ENCODE data around the gene C8G. TPM values are rescaled to one million over a fixed set of nuclear protein-coding genes. Genes with fewer than 3 reads are reported as not detected.

C8G gene
- total and polyA plus RNA-seq, 2 experiments from 2014 or later, result 4.4 to 10.8 TPM

DNA sequence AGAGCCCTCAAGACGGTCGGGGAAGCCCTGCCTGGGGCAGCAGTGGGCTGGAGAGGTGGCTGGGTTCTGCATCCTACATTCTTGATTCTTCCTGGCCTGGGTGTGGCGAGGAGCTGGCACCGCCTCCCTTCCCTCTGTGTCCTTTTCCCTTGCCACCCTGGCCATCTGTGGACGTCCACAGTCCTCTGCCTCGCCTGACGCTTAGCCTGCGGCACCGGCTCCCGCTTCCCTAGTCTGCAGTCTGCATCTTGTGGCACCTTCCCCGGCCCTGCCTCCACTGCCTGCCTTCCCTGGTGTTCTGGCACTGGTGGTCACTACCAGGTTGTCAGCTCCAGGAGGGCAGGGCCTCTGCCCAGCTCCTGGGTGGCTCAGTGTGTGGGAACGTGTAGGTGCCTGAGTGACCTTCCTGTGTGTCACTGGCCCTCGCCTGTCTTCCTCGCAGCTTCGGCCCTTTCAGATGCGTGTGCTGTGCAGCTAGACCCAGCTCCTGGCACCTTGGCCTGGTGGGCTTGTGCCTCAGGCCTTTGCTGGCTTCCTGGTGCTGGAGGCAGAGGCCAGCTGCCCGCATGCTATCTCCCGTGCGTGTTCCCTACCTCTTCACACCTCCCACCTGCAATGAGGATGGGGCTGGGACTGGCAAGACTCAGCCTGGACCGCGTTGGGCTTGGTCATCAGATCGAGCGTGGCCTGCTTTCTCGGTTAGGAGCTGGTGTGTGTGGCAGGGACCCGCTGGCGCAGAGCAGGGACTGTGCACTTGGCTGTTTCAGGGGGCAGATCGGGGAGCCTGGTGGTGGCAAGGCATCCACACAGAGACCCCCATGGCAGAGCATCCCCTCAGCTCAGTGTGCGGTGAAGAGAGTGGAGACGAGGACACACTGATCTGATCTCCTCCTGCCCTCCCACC, 37.8 kb upstream of the C8G start:
- Histone ChIP-seq H3K9me3 (ENCODE audit: low read depth) (no peaks in the 10 kb centered on the region), H3K27me3 (no peaks in the 10 kb centered on the region), H3K4me3 (no peak overlapping the region), H3K27ac (no peak overlapping the region), H3K36me3 (peaks cover 7% of the 10 kb centered on the region), H3K4me1 (ENCODE audit: low read depth) (no peaks in the 10 kb centered on the region)
- no peak for DNase-seq (ENCODE audit: low read depth in 1 of 2, low spot score in 1 of 2)
- TF ChIP-seq, protein P1, sequence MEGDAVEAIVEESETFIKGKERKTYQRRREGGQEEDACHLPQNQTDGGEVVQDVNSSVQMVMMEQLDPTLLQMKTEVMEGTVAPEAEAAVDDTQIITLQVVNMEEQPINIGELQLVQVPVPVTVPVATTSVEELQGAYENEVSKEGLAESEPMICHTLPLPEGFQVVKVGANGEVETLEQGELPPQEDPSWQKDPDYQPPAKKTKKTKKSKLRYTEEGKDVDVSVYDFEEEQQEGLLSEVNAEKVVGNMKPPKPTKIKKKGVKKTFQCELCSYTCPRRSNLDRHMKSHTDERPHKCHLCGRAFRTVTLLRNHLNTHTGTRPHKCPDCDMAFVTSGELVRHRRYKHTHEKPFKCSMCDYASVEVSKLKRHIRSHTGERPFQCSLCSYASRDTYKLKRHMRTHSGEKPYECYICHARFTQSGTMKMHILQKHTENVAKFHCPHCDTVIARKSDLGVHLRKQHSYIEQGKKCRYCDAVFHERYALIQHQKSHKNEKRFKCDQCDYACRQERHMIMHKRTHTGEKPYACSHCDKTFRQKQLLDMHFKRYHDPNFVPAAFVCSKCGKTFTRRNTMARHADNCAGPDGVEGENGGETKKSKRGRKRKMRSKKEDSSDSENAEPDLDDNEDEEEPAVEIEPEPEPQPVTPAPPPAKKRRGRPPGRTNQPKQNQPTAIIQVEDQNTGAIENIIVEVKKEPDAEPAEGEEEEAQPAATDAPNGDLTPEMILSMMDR (IDR thresholded peaks at IDR 0.05; ENCODE audit: low read depth, low read length), result no peak

DNA sequence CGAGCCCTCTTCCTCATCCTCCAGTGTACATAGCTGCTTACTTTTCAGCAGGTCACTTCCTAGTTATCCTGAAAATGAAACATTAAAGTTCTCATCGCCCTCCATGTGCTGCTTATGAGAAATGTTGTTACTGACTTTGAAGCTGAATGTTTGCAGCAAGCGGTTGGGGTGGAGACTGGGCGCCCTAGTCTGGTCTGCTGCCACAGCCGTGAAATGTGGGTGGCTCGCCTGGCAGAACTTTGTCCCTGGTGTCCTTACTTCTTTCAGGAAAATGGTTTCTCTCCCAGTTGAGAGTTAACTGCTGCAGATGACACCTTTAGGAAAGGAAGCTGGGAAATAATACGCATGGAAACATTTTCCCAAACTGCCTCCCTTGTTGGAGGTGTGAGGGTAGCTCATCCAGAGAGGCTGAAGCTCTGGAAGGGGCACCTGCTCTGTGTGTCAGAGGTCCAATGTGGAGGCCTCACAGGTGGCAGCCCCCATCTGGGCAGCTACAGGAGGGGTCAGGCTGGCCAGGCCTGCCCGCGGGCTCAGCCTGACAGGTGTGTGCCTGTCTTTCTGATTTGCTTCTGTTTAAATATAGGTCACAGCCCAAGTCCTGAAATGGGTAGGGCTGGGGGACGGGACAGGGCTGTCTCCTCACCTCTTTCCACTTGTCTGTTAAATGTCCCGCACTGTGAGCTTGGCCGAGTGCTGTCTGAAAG, 34.7 kb upstream of the C8G start:
- TF ChIP-seq, protein P1 (IDR thresholded peaks at IDR 0.05; ENCODE audit: low read depth, low read length), result no peak
- peaks cover 7% of the 10 kb centered on the region for H3K36me3 ChIP-seq

DNA sequence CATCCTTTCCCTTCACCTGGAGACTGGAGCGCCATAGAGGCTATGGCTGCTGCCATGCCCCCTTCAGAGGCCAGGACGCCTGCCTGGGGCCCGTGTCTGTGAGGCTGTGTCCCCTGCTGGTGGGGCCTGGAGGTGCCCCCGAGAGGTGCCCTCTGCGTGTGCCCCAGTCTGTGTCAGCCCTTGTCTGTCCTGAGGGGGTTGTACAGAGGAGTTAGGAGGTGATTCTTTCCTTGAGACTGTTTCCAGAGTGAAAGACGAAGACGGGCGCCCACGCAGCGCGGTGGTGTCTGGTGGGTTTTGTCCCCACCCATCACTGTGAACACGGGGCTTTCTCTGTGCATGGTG, 34.2 kb upstream of the C8G start:
- Histone ChIP-seq H3K36me3 (peaks cover 7% of the 10 kb centered on the region), H3K4me3 (no peak overlapping the region), H3K27me3 (no peaks in the 10 kb centered on the region), H3K9me3 (ENCODE audit: low read depth) (no peaks in the 10 kb centered on the region), H3K27ac (no peak overlapping the region), H3K4me1 (ENCODE audit: low read depth) (no peaks in the 10 kb centered on the region)
- DNase-seq (ENCODE audit: low read depth in 1 of 2, low spot score in 1 of 2), result no peak
- TF ChIP-seq, protein P1 (IDR thresholded peaks at IDR 0.05; ENCODE audit: low read depth, low read length), result no peak

More for the DNA sequence above, 34.7 kb upstream of the C8G start:
- Histone ChIP-seq H3K4me3 (no peak overlapping the region), H3K4me1 (ENCODE audit: low read depth) (no peaks in the 10 kb centered on the region), H3K27ac (no peak overlapping the region), H3K9me3 (ENCODE audit: low read depth) (no peaks in the 10 kb centered on the region), H3K27me3 (no peaks in the 10 kb centered on the region)
- DNase-seq (ENCODE audit: low read depth in 1 of 2, low spot score in 1 of 2), result no peak

DNA sequence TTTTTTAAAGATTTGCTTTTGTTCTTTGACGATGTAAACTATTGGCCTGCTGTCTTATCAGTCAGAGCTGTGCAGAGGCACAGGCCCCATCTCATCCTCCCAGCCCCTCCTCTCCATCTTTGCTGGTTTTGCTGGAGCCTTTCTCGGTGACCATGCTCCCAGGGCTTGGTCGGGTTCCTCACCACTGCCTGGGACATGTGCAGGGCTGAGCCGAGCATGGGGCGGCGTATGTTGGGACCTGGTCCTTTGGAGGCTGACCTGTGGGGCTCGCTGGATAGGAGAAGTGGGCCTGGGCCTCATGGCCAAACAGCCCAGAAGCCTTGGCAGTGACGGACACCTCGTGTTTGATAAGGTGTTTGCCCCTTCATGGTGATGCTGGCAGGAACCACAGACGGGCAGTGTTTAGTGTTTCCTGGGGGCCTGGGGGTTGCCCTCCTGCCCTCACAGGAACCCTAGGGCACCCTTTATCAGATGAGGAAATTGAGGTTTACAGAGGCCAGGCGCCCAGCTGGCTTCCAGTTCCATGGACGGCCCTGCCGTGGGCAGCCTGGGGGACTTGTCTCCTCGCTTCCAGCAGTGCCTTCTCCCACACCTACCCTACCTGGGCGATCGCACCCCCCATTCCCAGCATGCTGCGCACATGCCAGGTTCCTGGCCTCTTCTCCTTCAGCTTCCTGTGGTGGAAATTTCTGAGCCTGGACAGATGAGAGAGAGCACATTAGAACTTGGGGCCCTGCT, 31.2 kb upstream of the C8G start:
- Histone ChIP-seq H3K27me3 (no peaks in the 10 kb centered on the region), H3K9me3 (ENCODE audit: low read depth) (no peaks in the 10 kb centered on the region), H3K27ac (no peak overlapping the region), H3K4me3 (no peak overlapping the region), H3K36me3 (peaks cover 2% of the 10 kb centered on the region), H3K4me1 (ENCODE audit: low read depth) (no peaks in the 10 kb centered on the region)
- DNase-seq (ENCODE audit: low read depth in 1 of 2, low spot score in 1 of 2), result no peak
- TF ChIP-seq, protein P1 (IDR thresholded peaks at IDR 0.05; ENCODE audit: low read depth, low read length), result no peak

DNA sequence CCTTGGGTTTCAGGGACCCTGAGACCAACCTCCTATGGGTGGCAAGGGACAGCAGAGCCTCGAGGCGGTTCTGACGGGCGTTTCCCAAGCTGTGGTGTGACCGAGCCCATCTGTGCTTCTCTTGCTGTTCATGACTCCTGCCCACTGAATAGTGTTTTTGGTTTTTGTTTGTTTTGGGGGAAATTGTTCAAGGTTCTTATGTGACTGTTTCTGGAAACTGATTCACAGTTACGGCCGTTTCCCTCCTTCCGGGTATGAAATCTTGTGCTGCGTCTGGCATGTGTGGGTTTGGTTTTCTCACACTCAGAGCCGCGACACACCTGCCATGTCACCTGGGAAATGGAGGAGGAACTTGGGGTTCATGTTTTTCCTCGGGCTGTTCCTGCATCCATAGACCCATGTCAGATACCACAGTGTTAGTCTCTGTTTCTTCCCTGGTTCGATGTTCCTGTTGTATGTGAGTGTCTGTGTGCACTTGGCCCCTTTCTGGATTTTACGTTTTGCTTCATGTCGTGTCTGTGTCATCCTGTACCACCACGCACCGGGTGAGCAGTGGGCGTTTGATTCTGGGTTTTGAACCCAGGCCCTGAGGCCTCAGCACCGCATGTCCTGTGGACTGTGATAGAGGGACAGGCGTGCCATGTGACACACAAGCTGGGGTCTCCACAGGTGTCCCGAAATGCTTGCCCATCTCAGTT, 29.3 kb upstream of the C8G start:
- TF ChIP-seq, protein P1 (IDR thresholded peaks at IDR 0.05; ENCODE audit: low read depth, low read length), result no peak
- no peak overlapping the region for H3K4me3 ChIP-seq
- H3K9me3 ChIP-seq (ENCODE audit: low read depth), result no peaks in the 10 kb centered on the region
- H3K4me1 ChIP-seq (ENCODE audit: low read depth), result no peaks in the 10 kb centered on the region
- no peak overlapping the region for H3K27ac ChIP-seq
- no peak for DNase-seq (ENCODE audit: low read depth in 1 of 2, low spot score in 1 of 2)
- H3K36me3 ChIP-seq, result peaks cover 6% of the 10 kb centered on the region
- no peaks in the 10 kb centered on the region for H3K27me3 ChIP-seq
